ENCODE results near the gene PRLR.

- no peak for TF ChIP-seq RAD21 (conservative IDR thresholded peaks at IDR 0.05)
- TF ChIP-seq, protein P1, sequence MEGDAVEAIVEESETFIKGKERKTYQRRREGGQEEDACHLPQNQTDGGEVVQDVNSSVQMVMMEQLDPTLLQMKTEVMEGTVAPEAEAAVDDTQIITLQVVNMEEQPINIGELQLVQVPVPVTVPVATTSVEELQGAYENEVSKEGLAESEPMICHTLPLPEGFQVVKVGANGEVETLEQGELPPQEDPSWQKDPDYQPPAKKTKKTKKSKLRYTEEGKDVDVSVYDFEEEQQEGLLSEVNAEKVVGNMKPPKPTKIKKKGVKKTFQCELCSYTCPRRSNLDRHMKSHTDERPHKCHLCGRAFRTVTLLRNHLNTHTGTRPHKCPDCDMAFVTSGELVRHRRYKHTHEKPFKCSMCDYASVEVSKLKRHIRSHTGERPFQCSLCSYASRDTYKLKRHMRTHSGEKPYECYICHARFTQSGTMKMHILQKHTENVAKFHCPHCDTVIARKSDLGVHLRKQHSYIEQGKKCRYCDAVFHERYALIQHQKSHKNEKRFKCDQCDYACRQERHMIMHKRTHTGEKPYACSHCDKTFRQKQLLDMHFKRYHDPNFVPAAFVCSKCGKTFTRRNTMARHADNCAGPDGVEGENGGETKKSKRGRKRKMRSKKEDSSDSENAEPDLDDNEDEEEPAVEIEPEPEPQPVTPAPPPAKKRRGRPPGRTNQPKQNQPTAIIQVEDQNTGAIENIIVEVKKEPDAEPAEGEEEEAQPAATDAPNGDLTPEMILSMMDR (IDR thresholded peaks at IDR 0.05; ENCODE audit: poor library complexity, severe bottlenecking): no peak
- TF ChIP-seq REST (IDR thresholded peaks at IDR 0.05; ENCODE audit: borderline replicate concordance): no peak
- no peak for TF ChIP-seq POLR2AphosphoS5 (IDR thresholded peaks at IDR 0.05)
- no peak for TF ChIP-seq MXI1 (conservative IDR thresholded peaks at IDR 0.05; ENCODE audit: poor library complexity, severe bottlenecking)
- TF ChIP-seq SMC3 (conservative IDR thresholded peaks at IDR 0.05; ENCODE audit: poor library complexity): no peak
- no peak for TF ChIP-seq TAF1 (IDR thresholded peaks at IDR 0.05; ENCODE audit: low read depth)
- TF ChIP-seq EZH2 (IDR thresholded peaks at IDR 0.05; ENCODE audit: borderline replicate concordance, insufficient read depth, low read length, poor library complexity, severe bottlenecking): no peak
- TF ChIP-seq EP300 (conservative IDR thresholded peaks at IDR 0.05; ENCODE audit: poor library complexity, severe bottlenecking): no peak
Observed at GRCh38 chr5:35248843-35249780, 18.8 kb upstream of the PRLR start.

All from neural cell (in vitro differentiated cells).